ENCODE measurements around the gene TBC1D1. TPM values are rescaled to one million over a fixed set of nuclear protein-coding genes. Genes with fewer than 3 reads are reported as not detected.

Gene TBC1D1
- total and polyA plus RNA-seq, 2 of the 8 experiments (the other 6 are each of a cell fraction or from before 2014, with no cell fraction given) = 96.9 to 162 TPM

- H2BK15ac ChIP-seq (ENCODE audit: low read length) = no peak overlapping the region
- no peak overlapping the region for H2BK20ac ChIP-seq (ENCODE audit: low read length)
- 2% methylated on average over 9 of the region's 50 CpGs; no CpG with 5 or more reads in 1 of the 2 experiments for WGBS, 2 experiments (ENCODE audit: extremely low coverage in 1 of 2, insufficient coverage in 1 of 2, insufficient read length in 1 of 2, insufficient replicate concordance in 2 of 2, low coverage in 1 of 2, low lambda C conversion rate in 2 of 2, missing lambda C conversion rate in 1 of 2)
- ChIA-PET POLR2A (ENCODE audit: partially characterized antibody) (interaction anchor here (1.0 to 4.9 kb wide), 6 partner anchors 12 to 58 kb away, joined by 3 to 26 read pairs (median 5); no protein-coding TSS in a partner anchor), CTCF (ENCODE audit: partially characterized antibody) (interaction anchor here (0.9 to 1.7 kb wide), 7 partner anchors 11 to 374 kb away, joined by 3 to 7 read pairs (median 4); no protein-coding TSS in a partner anchor)
- H3K4me3 ChIP-seq (ENCODE audit: extremely low read depth in 1 of 4, insufficient read depth in 2 of 4, low read depth in 3 of 4, low read length in 4 of 4) = peak overlapping the region; percentile 62 to 96 (median 68)
- H4K20me1 ChIP-seq (replicated peaks in 1 of 2; ENCODE audit: control insufficient read depth in 1 of 2, insufficient read depth in 2 of 2, low read length in 2 of 2) = peaks cover 5 to 6% of the 10 kb centered on the region in 2 experiments
- H3K4ac ChIP-seq (replicated peaks; ENCODE audit: insufficient read length, low read depth, low read length) = no peak overlapping the region
- H3K36me3 ChIP-seq (ENCODE audit: control insufficient read depth in 2 of 4, insufficient read depth in 4 of 4, low read length in 3 of 4) = no peaks in the 10 kb centered on the region
- peak overlapping the region; percentile 77; the same call in 1 of the 2 replicates for H2AFZ ChIP-seq (ENCODE audit: low read length)
- H3K27me3 ChIP-seq (replicated peaks in 1 of 4; ENCODE audit: control insufficient read depth in 3 of 4, extremely low read depth in 1 of 4, insufficient read depth in 3 of 4, low read length in 3 of 4) = no peaks in the 10 kb centered on the region
- H3K14ac ChIP-seq (ENCODE audit: insufficient read length) = no peak overlapping the region
- H2BK12ac ChIP-seq (ENCODE audit: low read depth, low read length) = no peak overlapping the region
- no peak overlapping the region for H3K23ac ChIP-seq (ENCODE audit: insufficient read length)
- H3K27ac ChIP-seq (ENCODE audit: low read depth, low read length) = peak overlapping the region; percentile 63; the same call in 1 of the 2 replicates
- no peak overlapping the region; the same call in 1 of the 2 replicates for H3K18ac ChIP-seq (ENCODE audit: extremely low read depth, low read length)
- H3K79me1 ChIP-seq (ENCODE audit: low read depth, low read length) = no peaks in the 10 kb centered on the region
- peak overlapping the region; percentile 45 to 61 (median 54) for H3K9ac ChIP-seq (replicated peaks in 1 of 4; ENCODE audit: extremely low read depth in 1 of 4, low read depth in 3 of 4, low read length in 3 of 4)
- H4K91ac ChIP-seq (replicated peaks; ENCODE audit: insufficient read length, low read length) = no peak overlapping the region
- H3K4me1 ChIP-seq (replicated peaks in 1 of 4; ENCODE audit: control insufficient read depth in 3 of 4, insufficient read depth in 4 of 4, low read length in 3 of 4) = peaks cover 6 to 16% (median 10%) of the 10 kb centered on the region in 4 experiments; a peak in 6 of 7 replicates
- peak; percentile 67 to 86 for DNase-seq (ENCODE audit: low read depth in 1 of 2, low spot score in 2 of 2)
- H3K23me2 ChIP-seq (ENCODE audit: low read depth, low read length) = peaks cover 3% of the 10 kb centered on the region; the same call in 1 of the 2 replicates
- H2BK120ac ChIP-seq (replicated peaks; ENCODE audit: low read depth, low read length) = no peak overlapping the region
- peaks cover 0 to 38% of the 10 kb centered on the region in 2 experiments; a peak in 3 of 4 replicates for H3K79me2 ChIP-seq (ENCODE audit: control insufficient read depth in 1 of 2, insufficient read depth in 2 of 2, low read length in 2 of 2)
- H3K9me3 ChIP-seq (ENCODE audit: insufficient read depth in 2 of 2, low read depth in 1 of 2, low read length in 1 of 2) = no peaks in the 10 kb centered on the region
- H2AK5ac ChIP-seq (ENCODE audit: low read depth, low read length) = no peak overlapping the region
- H3K56ac ChIP-seq (replicated peaks; ENCODE audit: insufficient read length, low read depth, low read length) = no peak overlapping the region
- H4K8ac ChIP-seq (ENCODE audit: extremely low read depth, insufficient read depth, low read length) = peak overlapping the region; percentile 71; the same call in 1 of the 2 replicates
- no peak overlapping the region for H4K5ac ChIP-seq (ENCODE audit: insufficient read length, low read depth, low read length)
- H2BK5ac ChIP-seq (ENCODE audit: low read depth, low read length) = 0 out of 2 replicates have a peak overlapping the region, but pooled peaks have one; percentile 18
- FAIRE-seq = no peak
- peak overlapping the region; percentile 58 to 67 for H3K4me2 ChIP-seq (ENCODE audit: insufficient read depth in 1 of 2, low read depth in 2 of 2, low read length in 2 of 2)
- TF ChIP-seq RAD21 (IDR thresholded peaks at IDR 0.05 in 1 of 2, conservative IDR thresholded peaks at IDR 0.05 in 1 of 2; ENCODE audit: low read depth in 2 of 2, low read length in 2 of 2) = peak; percentile 47 to 53
- TF ChIP-seq E2F6 (IDR thresholded peaks at IDR 0.05) = no peak; the same call in 1 of the 2 replicates
- no peak for TF ChIP-seq BACH1 (IDR thresholded peaks at IDR 0.05; ENCODE audit: low read length)
- TF ChIP-seq POU5F1 (IDR thresholded peaks at IDR 0.05; ENCODE audit: low read depth, low read length) = no peak
- no peak for TF ChIP-seq JUN (IDR thresholded peaks at IDR 0.05; ENCODE audit: low read depth, low read length)
- peak; percentile 13; the same call in 1 of the 2 replicates for TF ChIP-seq EGR1 (IDR thresholded peaks at IDR 0.05; ENCODE audit: borderline replicate concordance, low read depth, low read length)
- no peak for TF ChIP-seq NANOG (IDR thresholded peaks at IDR 0.05; ENCODE audit: insufficient read depth, low read depth, low read length, poor library complexity, severe bottlenecking)
- TF ChIP-seq RBBP5 (IDR thresholded peaks at IDR 0.05; ENCODE audit: borderline replicate concordance, low read depth, low read length) = no peak
- TF ChIP-seq, protein P1, sequence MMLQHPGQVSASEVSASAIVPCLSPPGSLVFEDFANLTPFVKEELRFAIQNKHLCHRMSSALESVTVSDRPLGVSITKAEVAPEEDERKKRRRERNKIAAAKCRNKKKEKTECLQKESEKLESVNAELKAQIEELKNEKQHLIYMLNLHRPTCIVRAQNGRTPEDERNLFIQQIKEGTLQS (IDR thresholded peaks at IDR 0.05; ENCODE audit: insufficient read depth, low read depth, low read length) = no peak
- no peak for TF ChIP-seq RFX5 (IDR thresholded peaks at IDR 0.05; ENCODE audit: borderline replicate concordance, low read depth, low read length)
Measured at GRCh38 chr4:37976991-37977470, 86.1 kb downstream of the TBC1D1 start.
